Fibroblast of the aortic adventitia (primary cell): ENCODE data around the gene AVPR1B. TPM values are rescaled to one million over a fixed set of nuclear protein-coding genes. Genes with fewer than 3 reads are reported as not detected.
A peak's percentile ranks its signal among the peaks of the same experiment; 100 is the strongest.

Source experiments
- DNase-seq: peaks from one replicate; pipeline ENCODE4 v3.0.0-alpha.2; 2010; ENCODE audit warnings: low read depth
- H3K4me3 ChIP-seq: 2 replicates; pipeline ENCODE4 v1.5.1; 2011; ENCODE audit warnings: low read depth, mild to moderate bottlenecking, control low read depth, low read length, moderate library complexity
- total RNA-seq: library from RNA; depleted of rRNA; stranded (reverse); fragments of >200 nt; gene quantifications from 2 replicates; pipeline ENCODE4 v1.2.3, GENCODE V29; 2012; ENCODE audit warnings: low replicate concordance
- TF ChIP-seq, protein P1 (sequence below): IDR thresholded peaks from 2 replicates; pipeline ENCODE4 v1.5.1; 2011; ENCODE audit warnings: mild to moderate bottlenecking, low read length, control low read depth, inconsistent platforms; ENCODE audit not compliant: insufficient read depth

The AVPR1B gene
- total RNA-seq, 1 donor, result not detected

GRCh38 chr1:206122686-206123085 lies 5.5 kb upstream of the AVPR1B start:
- TF ChIP-seq, protein P1, sequence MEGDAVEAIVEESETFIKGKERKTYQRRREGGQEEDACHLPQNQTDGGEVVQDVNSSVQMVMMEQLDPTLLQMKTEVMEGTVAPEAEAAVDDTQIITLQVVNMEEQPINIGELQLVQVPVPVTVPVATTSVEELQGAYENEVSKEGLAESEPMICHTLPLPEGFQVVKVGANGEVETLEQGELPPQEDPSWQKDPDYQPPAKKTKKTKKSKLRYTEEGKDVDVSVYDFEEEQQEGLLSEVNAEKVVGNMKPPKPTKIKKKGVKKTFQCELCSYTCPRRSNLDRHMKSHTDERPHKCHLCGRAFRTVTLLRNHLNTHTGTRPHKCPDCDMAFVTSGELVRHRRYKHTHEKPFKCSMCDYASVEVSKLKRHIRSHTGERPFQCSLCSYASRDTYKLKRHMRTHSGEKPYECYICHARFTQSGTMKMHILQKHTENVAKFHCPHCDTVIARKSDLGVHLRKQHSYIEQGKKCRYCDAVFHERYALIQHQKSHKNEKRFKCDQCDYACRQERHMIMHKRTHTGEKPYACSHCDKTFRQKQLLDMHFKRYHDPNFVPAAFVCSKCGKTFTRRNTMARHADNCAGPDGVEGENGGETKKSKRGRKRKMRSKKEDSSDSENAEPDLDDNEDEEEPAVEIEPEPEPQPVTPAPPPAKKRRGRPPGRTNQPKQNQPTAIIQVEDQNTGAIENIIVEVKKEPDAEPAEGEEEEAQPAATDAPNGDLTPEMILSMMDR, result no peak
- no peak overlapping the region for H3K4me3 ChIP-seq
- DNase-seq, result no peak

DNA sequence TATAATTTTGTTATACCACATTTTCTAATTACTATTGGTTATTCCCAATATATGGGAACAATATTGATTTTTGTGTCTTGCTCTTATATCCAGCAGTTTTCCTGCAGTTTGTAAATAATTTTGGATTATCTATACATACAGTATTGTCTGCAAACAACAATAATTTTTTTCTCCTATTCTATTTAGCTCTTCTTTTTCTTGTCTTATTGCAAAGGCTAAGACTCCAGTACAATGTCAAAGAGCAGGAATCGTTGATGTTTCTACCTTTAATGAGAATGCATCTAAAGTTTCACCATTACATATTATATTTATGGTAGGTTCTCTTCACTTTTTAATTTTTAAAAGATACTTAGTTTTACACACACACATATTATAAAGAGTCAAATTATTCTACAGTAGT lies 4.1 kb upstream of the AVPR1B start:
- no peak for DNase-seq
- TF ChIP-seq, protein P1, result no peak
- H3K4me3 ChIP-seq, result no peak overlapping the region

GRCh38 chr1:206120406-206120805 lies 3.2 kb upstream of the AVPR1B start:
- DNase-seq, result no peak
- TF ChIP-seq, protein P1, result no peak

GRCh38 chr1:206116873-206117150 lies 376 bp downstream of the AVPR1B start:
- DNase-seq, result no peak

More at GRCh38 chr1:206120406-206120805, 3.2 kb upstream of the AVPR1B start:
- no peak overlapping the region for H3K4me3 ChIP-seq

GRCh38 chr1:206116191-206116872 lies 856 bp downstream of the AVPR1B start:
- H3K4me3 ChIP-seq, result no peak overlapping the region
- TF ChIP-seq, protein P1, result no peak
- no peak for DNase-seq

More at GRCh38 chr1:206116873-206117150, 376 bp downstream of the AVPR1B start:
- H3K4me3 ChIP-seq, result peak overlapping the region; percentile 50
- TF ChIP-seq, protein P1, result no peak

- DNase-seq, result no peak
Observed at GRCh38 chr1:206115791-206116190, 1.4 kb downstream of the AVPR1B start.

More at GRCh38 chr1:206115791-206116190, 1.4 kb downstream of the AVPR1B start:
- TF ChIP-seq, protein P1, result no peak
- no peak overlapping the region for H3K4me3 ChIP-seq
